ENCODE data around the gene KCNF1.

KCNF1 gene

DNA sequence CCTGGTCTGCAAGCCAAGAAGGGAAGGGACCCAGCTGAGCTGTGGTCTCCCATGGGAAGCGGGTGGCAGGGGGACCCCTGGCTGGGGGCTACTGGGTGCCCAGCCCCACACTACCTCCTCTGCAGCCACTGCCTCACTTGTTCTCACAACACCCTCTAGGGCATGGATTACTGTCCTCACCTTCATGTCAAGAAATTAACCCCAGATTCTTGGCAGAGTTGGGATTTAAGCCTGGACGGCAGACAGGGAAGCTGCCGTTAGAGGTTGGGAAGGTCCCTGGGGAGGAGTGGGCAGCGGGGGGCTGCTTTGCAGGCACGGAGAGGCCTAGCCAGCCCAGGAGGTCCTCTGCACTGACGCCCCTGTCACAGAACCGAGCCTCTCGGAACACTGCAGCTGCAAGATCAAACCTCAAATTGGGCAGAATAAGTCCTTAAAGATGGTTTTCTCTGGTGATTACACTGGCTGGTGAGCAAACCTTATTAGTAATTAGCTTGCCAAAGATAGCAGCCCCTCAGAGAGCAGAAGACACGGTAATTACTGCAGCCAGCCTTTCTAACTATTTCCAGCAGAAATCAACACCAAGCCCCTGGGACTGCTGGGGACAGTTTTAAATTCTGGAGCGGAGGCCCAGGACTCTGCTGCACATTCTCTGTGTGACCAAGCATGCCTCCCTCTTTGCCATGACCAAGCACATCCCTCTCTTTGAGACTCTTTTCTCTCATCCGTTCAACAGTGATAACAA lies 35.9 kb downstream of the KCNF1 start:
- TF ChIP-seq FOXP2 (optimal IDR thresholded peaks at IDR 0.05; ENCODE audit: borderline replicate concordance, extremely low read depth, extremely low read length, insufficient read depth) (no peak), REST (IDR thresholded peaks at IDR 0.05; ENCODE audit: insufficient read depth in 1 of 2, low read depth in 2 of 2, low read length in 2 of 2) (no peak), TAF1 (IDR thresholded peaks at IDR 0.05; ENCODE audit: borderline replicate concordance, insufficient read depth, low read length) (no peak), SIN3A (IDR thresholded peaks at IDR 0.05; ENCODE audit: borderline replicate concordance, insufficient read depth, low read length) (no peak), POLR2AphosphoS5 (IDR thresholded peaks at IDR 0.05; ENCODE audit: low read depth, low read length) (no peak)

DNA sequence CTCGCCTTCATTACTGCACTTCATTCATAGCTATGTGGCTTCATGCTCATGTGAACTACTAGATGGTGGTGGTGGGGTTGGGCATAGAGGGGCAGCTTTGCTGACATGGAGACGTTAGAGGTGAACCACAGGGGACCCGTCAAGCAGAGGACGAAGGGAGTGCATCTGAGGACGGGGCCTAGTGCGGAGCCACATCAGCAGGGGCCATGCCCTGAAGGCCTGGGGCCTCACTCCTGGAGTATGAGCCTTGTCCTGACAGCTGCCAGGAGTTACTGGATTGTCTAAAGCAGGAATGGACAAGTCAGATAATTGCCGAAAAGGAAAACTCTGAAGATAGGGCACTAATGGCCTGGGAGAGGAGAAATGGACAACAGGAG lies 36.4 kb downstream of the KCNF1 start:
- TF ChIP-seq REST (IDR thresholded peaks at IDR 0.05; ENCODE audit: insufficient read depth in 1 of 2, low read depth in 2 of 2, low read length in 2 of 2) (no peak), FOXP2 (optimal IDR thresholded peaks at IDR 0.05; ENCODE audit: borderline replicate concordance, extremely low read depth, extremely low read length, insufficient read depth) (no peak), TAF1 (IDR thresholded peaks at IDR 0.05; ENCODE audit: borderline replicate concordance, insufficient read depth, low read length) (no peak), POLR2AphosphoS5 (IDR thresholded peaks at IDR 0.05; ENCODE audit: low read depth, low read length) (no peak), SIN3A (IDR thresholded peaks at IDR 0.05; ENCODE audit: borderline replicate concordance, insufficient read depth, low read length) (no peak)

GRCh38 chr2:10948606-10949230 lies 37.0 kb downstream of the KCNF1 start:
- TF ChIP-seq TAF1 (IDR thresholded peaks at IDR 0.05; ENCODE audit: borderline replicate concordance, insufficient read depth, low read length) (no peak), FOXP2 (optimal IDR thresholded peaks at IDR 0.05; ENCODE audit: borderline replicate concordance, extremely low read depth, extremely low read length, insufficient read depth) (no peak), POLR2AphosphoS5 (IDR thresholded peaks at IDR 0.05; ENCODE audit: low read depth, low read length) (no peak), SIN3A (IDR thresholded peaks at IDR 0.05; ENCODE audit: borderline replicate concordance, insufficient read depth, low read length) (no peak), REST (IDR thresholded peaks at IDR 0.05; ENCODE audit: insufficient read depth in 1 of 2, low read depth in 2 of 2, low read length in 2 of 2) (no peak)

GRCh38 chr2:10949835-10950234 lies 38.1 kb downstream of the KCNF1 start:
- TF ChIP-seq SIN3A (IDR thresholded peaks at IDR 0.05; ENCODE audit: borderline replicate concordance, insufficient read depth, low read length) = no peak

DNA sequence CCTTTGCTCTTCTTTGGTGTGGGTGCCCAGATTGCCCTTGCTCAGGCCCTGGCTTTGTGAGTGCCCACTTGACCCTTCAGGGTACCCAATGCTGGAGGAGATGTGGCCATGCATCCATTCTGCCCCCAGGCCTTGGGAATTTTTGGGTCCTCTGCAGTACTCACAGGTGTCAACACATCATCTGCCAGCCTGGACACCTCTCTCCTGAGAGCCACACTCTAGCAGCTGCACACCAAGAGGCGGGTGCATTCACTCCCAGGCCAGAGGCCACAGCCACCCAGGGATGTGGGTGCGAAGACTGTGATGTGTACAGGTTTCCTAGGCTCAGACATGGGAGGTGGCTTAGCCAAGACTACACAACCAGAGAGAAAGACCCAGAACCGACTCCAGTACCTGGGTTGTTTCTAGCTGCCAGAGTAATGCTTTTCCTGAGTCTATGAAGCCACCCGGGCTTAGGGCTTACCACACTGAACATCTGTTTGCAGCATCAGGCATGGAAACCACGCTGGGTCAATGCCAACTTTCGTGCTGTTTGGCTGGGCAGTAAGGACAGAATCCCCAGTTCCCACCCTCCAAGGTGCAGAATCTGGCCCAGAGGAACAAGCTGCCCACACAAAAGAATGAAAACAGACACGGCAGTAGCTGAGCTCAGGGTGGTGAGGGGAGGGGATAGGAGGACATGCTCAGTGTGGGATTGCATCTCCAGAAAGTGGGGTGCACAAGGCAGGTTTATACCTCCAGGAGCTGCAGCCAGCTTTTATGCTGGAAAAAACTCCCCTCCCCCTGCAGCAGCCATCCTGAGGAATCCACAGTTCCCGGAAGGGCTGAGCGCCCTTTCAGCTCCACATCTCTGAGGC lies 40.1 kb downstream of the KCNF1 start:
- TF ChIP-seq FOXP2 (optimal IDR thresholded peaks at IDR 0.05; ENCODE audit: borderline replicate concordance, extremely low read depth, extremely low read length, insufficient read depth) (no peak), TAF1 (IDR thresholded peaks at IDR 0.05; ENCODE audit: borderline replicate concordance, insufficient read depth, low read length) (no peak), REST (IDR thresholded peaks at IDR 0.05; ENCODE audit: insufficient read depth in 1 of 2, low read depth in 2 of 2, low read length in 2 of 2) (no peak), POLR2AphosphoS5 (IDR thresholded peaks at IDR 0.05; ENCODE audit: low read depth, low read length) (no peak), SIN3A (IDR thresholded peaks at IDR 0.05; ENCODE audit: borderline replicate concordance, insufficient read depth, low read length) (no peak)
